Adipocyte (in vitro differentiated cells): Measurements from ENCODE around the gene TNFRSF13B.
"Not testable (repeated sequence)": the region's sequence is repeated elsewhere in the genome, so short reads cannot be mapped to it uniquely, and the experiment has no call there.

Experiments used
- DNase-seq: peaks from one replicate; pipeline ENCODE4 v3.0.0-alpha.2; 2015; ENCODE audit warnings: low read depth
- H3K27me3 ChIP-seq: replicated peaks from 2 replicates; pipeline ENCODE4 v1.7.0; 2013; ENCODE audit warnings: mild to moderate bottlenecking, low read length, moderate library complexity; ENCODE audit not compliant: control insufficient read depth, insufficient read depth
- H3K36me3 ChIP-seq: 2 replicates; pipeline ENCODE4 v1.7.0; 2013; ENCODE audit warnings: low read length, mild to moderate bottlenecking, moderate library complexity; ENCODE audit not compliant: control insufficient read depth, insufficient read depth, severe bottlenecking
- H3K4me1 ChIP-seq: 2 replicates; pipeline ENCODE4 v1.7.0; 2013; ENCODE audit warnings: mild to moderate bottlenecking, low read length, moderate library complexity; ENCODE audit not compliant: control insufficient read depth, insufficient read depth
- H3K4me3 ChIP-seq: 2 replicates; pipeline ENCODE4 v1.7.0; 2013; ENCODE audit warnings: mild to moderate bottlenecking, low read length, moderate library complexity
- H3K9ac ChIP-seq: 2 replicates; pipeline ENCODE4 v1.7.0; 2013; ENCODE audit warnings: mild to moderate bottlenecking, low read length, moderate library complexity
- H3K9me3 ChIP-seq: 2 replicates; pipeline ENCODE4 v1.7.0; 2013; ENCODE audit warnings: mild to moderate bottlenecking, low read length, moderate library complexity; ENCODE audit not compliant: control insufficient read depth

Gene TNFRSF13B

DNA sequence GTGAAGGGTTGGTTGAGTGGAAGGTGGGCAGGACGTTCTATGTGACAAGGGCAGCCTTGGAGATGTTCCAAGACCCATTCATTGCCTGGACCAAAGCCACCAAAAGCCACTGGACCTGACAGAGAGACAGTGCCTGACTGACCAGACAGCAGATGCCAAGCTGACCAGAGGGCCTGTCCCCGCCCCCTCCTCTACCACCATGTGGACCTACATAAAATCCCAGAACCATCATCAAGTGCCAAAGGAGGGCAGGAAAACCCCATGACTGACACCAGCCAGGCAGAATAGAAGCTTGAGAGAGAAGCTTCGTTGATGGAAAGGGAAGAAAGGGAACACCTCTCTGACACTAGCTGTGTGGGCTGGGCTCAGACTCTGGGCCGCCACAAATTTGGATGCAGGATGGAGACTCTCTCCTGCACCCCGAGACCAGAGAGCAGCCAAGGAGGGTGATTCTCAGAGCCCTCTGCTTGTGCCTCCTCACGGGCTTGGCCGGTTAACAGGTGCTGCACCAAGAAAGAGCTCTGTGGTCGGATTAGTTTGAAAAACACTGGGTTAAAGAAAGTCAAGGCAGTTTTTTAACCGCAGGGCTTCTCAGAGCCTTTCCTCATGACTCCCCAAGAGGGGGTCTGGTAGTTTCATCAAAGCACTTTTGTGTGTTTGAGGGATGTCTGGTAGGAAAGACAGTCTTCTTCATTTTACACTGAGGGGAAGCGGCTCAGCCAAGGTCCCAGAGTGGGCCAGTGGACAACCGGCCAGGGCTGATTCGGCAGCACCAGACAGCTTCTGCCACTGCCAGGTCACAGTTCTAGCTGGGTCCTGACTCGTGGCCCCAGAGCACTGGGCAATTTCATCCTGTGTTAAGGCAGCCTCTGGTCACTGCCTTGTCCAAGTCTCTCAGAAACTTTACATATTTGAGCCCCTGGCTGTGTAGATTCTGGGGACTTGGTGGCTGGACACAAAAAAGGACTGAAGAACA lies 1.7 kb downstream of the TNFRSF13B start:
- Histone ChIP-seq H3K27me3 (peaks cover 39% of the 10 kb centered on the region), H3K36me3 (no peaks in the 10 kb centered on the region), H3K4me1 (no peaks in the 10 kb centered on the region), H3K9ac (no peak overlapping the region), H3K4me3 (no peak overlapping the region), H3K9me3 (peaks cover 4% of the 10 kb centered on the region)
- no peak for DNase-seq

GRCh38 chr17:16968786-16969185 lies 3.1 kb downstream of the TNFRSF13B start:
- peaks cover 4% of the 10 kb centered on the region for H3K9me3 ChIP-seq
- no peaks in the 10 kb centered on the region for H3K4me1 ChIP-seq
- no peak overlapping the region for H3K9ac ChIP-seq
- peaks cover 32% of the 10 kb centered on the region for H3K27me3 ChIP-seq
- no peak for DNase-seq
- H3K36me3 ChIP-seq: no peaks in the 10 kb centered on the region
- H3K4me3 ChIP-seq: no peak overlapping the region

DNA sequence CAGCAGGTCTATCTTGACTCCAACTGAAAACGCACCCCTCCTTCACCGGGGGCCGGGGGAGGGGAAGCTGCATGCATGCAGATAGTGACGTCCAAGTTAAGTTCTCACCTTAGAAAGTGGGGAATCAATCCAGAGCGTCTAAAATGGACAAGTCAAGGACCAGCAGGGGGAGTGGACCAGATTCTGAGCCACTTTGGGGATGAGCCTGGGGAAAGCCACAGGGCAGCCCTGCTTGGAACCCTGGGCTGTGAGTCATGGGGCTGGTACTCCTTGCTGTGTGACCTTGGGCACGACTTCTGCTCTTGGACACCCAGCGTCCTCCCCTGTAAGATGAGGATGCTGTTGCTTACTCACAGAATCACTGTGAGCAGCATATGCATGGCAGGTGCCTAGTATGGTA lies 9.1 kb downstream of the TNFRSF13B start:
- no peak overlapping the region for H3K4me3 ChIP-seq
- no peaks in the 10 kb centered on the region for H3K36me3 ChIP-seq
- no peak for DNase-seq
- no peaks in the 10 kb centered on the region for H3K4me1 ChIP-seq
- H3K27me3 ChIP-seq: peaks cover 15% of the 10 kb centered on the region
- H3K9me3 ChIP-seq: peaks cover 25% of the 10 kb centered on the region
- H3K9ac ChIP-seq: no peak overlapping the region

- Histone ChIP-seq H3K9me3 (peaks cover 27% of the 10 kb centered on the region), H3K27me3 (peaks cover 21% of the 10 kb centered on the region), H3K4me1 (no peaks in the 10 kb centered on the region), H3K4me3 (no peak overlapping the region), H3K9ac (no peak overlapping the region), H3K36me3 (no peaks in the 10 kb centered on the region)
- DNase-seq: no peak
These were observed 10.1 kb downstream of the TNFRSF13B start for GRCh38 chr17:16961792-16962191.

- not testable (repeated sequence) for H3K36me3 ChIP-seq, H3K4me3 ChIP-seq, H3K9ac ChIP-seq, DNase-seq, H3K4me1 ChIP-seq
- Histone ChIP-seq H3K27me3 (peaks cover 18% of the 10 kb centered on the region), H3K9me3 (peaks cover 35% of the 10 kb centered on the region)
These were observed 10.9 kb downstream of the TNFRSF13B start for GRCh38 chr17:16961022-16961421.

GRCh38 chr17:16955011-16955410 lies 16.9 kb downstream of the TNFRSF13B start:
- not testable (repeated sequence) for H3K36me3 ChIP-seq, H3K9ac ChIP-seq, H3K4me3 ChIP-seq, H3K4me1 ChIP-seq, DNase-seq
- Histone ChIP-seq H3K9me3 (peaks cover 31% of the 10 kb centered on the region), H3K27me3 (peaks cover 27% of the 10 kb centered on the region)

DNA sequence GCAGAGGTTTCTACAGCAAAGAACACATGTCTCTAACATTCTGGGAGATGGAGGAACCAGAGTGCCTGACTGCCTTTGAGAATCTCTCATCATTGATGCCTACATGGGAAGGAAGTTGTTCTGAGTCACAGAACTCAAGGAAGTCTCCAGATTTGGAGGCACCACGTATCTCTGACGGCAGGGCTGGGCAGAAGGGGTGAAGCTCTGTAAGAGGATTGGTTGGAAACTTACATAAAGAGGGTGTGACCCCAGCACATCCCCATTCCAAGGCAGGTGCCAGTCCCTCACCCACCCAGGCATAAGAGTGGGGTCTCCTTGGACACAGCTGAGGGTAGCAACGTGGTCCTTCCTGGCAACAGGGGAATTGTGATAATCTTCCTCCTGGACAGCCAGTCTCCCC lies 17.4 kb downstream of the TNFRSF13B start:
- Histone ChIP-seq H3K4me1 (no peaks in the 10 kb centered on the region), H3K27me3 (peaks cover 27% of the 10 kb centered on the region), H3K36me3 (no peaks in the 10 kb centered on the region), H3K9me3 (peaks cover 29% of the 10 kb centered on the region), H3K4me3 (no peak overlapping the region), H3K9ac (no peak overlapping the region)
- no peak for DNase-seq

GRCh38 chr17:16953841-16954240 lies 18.1 kb downstream of the TNFRSF13B start:
- Histone ChIP-seq H3K27me3 (peaks cover 27% of the 10 kb centered on the region), H3K4me3 (no peak overlapping the region), H3K36me3 (no peaks in the 10 kb centered on the region), H3K9me3 (peaks cover 36% of the 10 kb centered on the region), H3K9ac (no peak overlapping the region), H3K4me1 (no peaks in the 10 kb centered on the region)
- DNase-seq: no peak

DNA sequence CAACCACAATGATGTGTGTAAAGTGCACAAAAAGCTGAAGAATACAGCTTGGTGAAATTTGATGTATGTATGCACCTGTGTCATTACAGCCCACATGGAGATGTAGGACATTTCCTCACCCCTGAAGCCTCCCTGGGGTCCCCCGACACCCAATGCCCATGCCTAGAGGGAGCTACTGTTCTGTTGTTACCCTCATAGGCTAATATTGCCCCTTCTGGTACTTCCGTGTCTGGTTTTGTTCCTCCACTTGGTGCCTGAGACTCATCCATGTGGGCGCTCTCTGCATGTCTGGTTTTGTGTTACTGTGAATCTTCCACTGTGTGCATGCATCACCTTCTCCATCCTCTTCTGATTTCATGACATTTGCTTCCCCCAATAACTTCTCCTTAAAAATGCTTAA lies 18.6 kb downstream of the TNFRSF13B start:
- no peak for DNase-seq
- Histone ChIP-seq H3K9ac (no peak overlapping the region), H3K36me3 (no peaks in the 10 kb centered on the region), H3K9me3 (peaks cover 38% of the 10 kb centered on the region), H3K27me3 (peaks cover 27% of the 10 kb centered on the region), H3K4me3 (no peak overlapping the region), H3K4me1 (no peaks in the 10 kb centered on the region)

DNA sequence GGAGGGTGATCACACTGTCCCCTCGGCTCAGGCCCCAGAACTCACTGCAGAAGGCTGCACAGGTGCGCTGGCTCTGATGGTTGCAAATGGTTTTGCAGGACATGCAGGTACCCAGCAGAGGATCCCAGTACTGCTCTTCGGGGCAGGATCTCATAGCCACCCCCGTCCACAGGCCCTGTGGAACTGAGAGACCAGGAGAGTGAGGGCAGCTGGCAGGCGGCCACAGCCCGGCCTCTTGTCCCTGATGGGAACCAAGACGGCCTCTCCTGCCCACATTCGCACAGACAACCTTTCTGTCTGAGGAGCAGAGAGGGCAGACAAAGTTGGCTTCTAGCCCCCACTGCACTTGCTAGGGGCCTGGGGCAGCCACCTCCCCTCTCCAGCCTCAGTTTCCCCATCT lies 19.5 kb downstream of the TNFRSF13B start:
- DNase-seq: no peak
- Histone ChIP-seq H3K9ac (no peak overlapping the region), H3K36me3 (no peaks in the 10 kb centered on the region), H3K9me3 (peaks cover 46% of the 10 kb centered on the region), H3K4me1 (no peaks in the 10 kb centered on the region), H3K27me3 (peaks cover 24% of the 10 kb centered on the region), H3K4me3 (no peak overlapping the region)

DNA sequence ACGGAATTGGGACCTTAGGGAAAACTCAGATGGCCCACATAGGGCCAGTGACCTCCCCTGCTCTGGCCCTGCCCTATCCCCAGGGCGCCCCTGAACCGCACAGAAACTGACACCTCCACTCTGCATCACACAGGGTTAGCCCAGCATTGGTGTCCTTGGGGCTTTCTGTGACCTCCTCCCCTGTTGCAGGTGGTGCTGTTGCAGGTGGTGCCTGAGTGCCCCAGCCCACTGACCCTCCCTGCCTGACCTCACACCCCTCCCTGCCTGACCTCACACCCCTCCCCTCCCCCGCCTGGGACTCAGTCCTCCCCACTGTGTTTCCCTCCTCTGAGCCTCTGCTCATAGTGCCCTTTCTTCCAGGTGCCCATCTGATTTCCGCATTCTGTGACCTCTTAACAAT lies 21.4 kb downstream of the TNFRSF13B start:
- Histone ChIP-seq H3K4me3 (no peak overlapping the region), H3K4me1 (no peaks in the 10 kb centered on the region), H3K27me3 (peaks cover 21% of the 10 kb centered on the region), H3K36me3 (no peaks in the 10 kb centered on the region), H3K9me3 (peaks cover 31% of the 10 kb centered on the region), H3K9ac (no peak overlapping the region)
- no peak for DNase-seq
